LNCAP (cell line): ENCODE data around the gene MLNR.

Experiments
- CTCF ChIP-seq: fragments of 450-650 bp; IDR thresholded peaks from 2 replicates; pipeline ENCODE4 v1.5.1; 2017; ENCODE audit warnings: mild to moderate bottlenecking

The MLNR gene

GRCh38 chr13:49220036-49220855 is at the start of gene MLNR:
TSS of gene MLNR (plus strand) at chr13:49220338. CDS start at chr13:49220338, 0 bp downstream.
- TF ChIP-seq CTCF, result no peak

GRCh38 chr13:49171359-49171758 is 48.8 kb upstream of the MLNR start:
- TF ChIP-seq CTCF, result no peak

GRCh38 chr13:49183672-49184325 is 36.3 kb upstream of the MLNR start:
- no peak for TF ChIP-seq CTCF

- no peak for TF ChIP-seq CTCF
Measured at GRCh38 chr13:49184621-49185020, 35.5 kb upstream of the MLNR start.

- TF ChIP-seq CTCF, result no peak
Measured at GRCh38 chr13:49185264-49185663, 34.9 kb upstream of the MLNR start.

- TF ChIP-seq CTCF, result no peak
Measured at GRCh38 chr13:49190901-49191300, 29.2 kb upstream of the MLNR start.

- no peak for TF ChIP-seq CTCF
Measured at GRCh38 chr13:49206641-49207040, 13.5 kb upstream of the MLNR start.
